T-helper 9 cell (primary cell): ENCODE data around the gene MRPL2.
"Not testable (repeated sequence)": the region's sequence is repeated elsewhere in the genome, so short reads cannot be mapped to it uniquely, and the experiment has no call there.

Experiments used
- DNase-seq: peaks from one replicate; pipeline ENCODE4 v3.0.0-alpha.2; 2020

MRPL2 gene

DNA sequence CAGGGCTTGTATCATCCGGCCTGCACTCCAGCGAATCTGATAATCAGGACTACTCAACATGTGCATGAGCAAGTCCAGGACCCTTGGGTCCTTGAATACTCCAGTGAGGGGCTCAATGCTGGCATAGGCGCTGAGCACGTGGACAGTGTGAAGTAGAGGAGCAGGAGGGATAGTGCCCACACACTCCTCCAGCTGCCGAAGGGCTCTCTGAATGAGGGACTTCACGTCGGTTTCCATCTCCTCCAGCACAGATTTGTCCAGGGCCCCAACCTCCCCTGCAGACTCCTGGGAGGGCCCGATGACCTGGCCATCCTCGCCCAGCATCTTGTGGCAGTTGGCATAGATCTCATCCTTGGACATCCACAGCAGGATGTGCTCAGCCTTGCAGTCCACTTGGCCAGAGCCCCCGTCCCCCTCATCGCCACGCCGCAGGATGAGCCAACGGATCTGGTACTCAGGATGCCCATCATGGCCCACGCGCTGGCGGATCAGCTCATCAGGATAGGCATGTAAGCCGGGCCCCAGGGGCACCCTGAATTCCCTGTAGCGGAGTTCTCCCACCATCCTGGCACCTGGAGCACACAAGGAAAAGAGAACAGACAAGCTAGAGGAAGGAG, 6.9 kb downstream of the MRPL2 start:
- no peak for DNase-seq

DNA sequence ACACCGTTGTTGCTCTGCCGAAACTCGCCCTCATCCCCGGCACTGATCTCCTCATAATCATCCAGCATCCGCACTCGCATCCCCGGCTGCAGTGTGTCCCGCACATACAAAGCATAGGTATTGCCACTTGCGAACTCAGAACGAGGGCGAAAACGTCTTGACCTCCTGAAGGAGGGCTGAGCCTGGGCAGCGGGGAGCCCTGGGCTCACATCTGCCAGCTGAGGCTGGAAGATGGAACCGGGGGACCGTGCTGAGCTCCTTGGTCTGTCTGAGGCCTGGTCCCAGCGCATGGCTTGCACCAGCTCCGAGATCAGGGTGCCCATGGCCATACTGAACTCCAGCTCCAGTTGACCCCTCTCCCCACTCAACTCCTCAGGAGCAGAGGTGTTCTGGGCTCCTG, 8.3 kb downstream of the MRPL2 start:
- DNase-seq = no peak

DNA sequence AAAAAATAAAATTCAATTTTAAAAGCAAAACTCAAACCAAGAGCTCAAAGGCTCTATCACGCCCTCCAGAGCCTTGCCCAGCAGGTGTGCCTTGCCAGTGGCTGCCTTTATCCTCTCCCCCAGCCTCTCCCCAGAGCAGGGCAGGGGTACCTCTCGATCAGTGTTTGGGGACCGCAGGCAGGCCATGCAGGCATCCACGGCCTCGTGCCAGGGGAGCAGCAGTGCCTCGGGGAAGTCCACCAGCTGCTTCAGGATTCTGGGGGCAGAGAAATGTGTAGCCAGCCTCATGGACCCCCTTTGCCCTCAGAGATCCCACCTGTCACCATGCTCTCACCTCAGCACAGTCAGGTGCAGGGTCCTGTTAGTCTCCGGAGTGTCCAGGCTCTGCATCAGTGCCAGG, 11.2 kb downstream of the MRPL2 start:
- DNase-seq = no peak

DNA sequence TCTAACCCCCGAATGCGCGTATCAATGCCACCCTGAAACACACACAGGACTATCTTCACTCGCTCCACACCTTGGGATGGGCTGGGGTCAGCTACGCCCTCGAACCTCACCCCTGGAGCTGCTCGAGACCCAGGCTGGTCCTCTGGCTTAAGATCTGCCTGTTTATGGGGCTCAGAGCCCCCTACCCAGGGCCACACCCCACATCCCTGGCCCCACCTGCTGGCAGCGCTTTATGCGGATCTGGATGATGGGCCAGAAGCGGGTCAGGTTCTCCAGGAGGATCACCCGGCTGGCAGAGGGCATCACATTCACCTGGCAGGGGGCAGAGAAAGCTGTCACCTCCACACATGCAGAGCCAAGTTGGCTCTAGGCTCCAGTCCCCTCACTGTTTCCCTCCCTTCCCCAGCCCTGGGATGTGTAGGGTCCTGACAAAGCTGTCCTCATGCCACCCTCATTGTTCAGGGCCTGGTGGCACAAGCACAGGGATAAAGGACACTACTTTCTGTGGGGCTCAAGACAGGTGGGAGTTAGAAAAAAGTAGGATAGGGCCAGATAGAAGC, 13.8 kb downstream of the MRPL2 start:
- no peak for DNase-seq

DNA sequence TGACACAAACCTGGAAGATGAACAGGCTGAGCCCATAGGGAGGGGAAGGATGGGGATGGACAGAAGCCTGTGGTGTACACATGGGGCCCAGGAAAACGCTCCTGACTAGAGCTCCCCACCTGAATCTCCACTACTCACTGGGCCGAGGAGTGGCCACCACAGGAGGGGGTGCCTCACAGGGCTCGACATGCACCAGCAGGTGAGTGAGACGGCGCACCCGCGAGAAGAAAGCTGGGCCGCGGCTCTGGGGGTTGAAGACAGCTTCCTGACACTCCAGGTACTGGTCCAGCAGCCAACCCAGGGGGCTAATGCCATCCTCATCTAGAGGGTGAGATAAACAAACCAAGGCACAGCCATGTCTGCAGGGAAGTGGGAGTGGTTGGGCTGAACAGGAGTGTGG, 15.9 kb downstream of the MRPL2 start:
- no peak for DNase-seq

DNA sequence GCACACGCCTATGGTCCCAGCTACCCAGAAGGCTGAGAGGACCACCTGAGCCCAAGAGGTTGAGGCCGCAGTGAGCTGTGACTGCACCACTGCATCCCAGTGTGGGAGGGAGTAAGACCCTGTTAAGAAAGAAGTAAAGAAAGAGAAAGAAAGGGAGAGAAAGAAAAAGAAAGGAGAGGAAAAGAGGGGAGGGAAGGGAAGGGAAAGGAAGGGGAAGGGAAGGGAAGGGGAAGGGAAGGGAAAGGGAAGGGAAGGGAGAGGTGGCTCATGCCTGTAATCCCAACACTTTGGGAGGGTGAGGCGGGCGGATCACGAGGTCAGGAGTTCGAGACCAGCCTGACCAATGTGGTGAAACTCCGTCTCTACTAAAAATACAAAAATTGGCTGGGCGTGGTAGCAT, 17.8 kb downstream of the MRPL2 start:
- DNase-seq = not testable (repeated sequence)

DNA sequence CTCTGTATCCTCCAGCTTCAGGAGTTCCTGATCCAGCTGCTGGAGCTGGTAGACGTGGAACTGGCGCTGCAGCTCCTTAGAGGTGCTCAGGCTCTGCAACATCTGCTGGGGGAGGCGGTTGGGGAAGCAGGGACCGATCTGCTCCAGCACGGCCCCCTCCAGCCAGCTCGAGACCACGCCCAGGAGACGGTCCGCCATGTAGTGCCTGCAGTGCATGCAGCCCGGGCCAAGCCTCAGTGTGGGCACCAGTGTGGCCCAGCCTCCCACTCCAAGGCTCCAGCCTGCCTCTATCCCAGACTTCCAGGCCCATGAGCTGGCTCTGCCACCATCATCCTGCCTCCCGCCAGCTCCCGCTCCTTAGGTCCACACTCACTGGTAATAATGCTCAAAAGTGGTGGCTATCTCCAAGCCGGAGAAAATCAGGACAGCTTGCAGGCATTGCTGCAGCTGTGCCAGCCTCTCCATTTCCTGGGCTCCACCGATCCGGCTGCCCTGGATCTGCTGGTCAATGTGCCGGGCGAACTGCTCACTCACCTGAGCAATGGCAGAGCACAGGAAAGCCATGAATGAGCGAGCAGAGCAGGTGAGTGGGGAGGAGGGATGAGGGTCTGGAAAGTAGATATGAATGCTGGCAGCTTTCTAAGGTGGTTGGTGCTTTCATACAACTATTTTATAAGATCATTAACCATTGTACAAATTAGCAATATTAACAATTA, 18.5 kb downstream of the MRPL2 start:
- DNase-seq = no peak

DNA sequence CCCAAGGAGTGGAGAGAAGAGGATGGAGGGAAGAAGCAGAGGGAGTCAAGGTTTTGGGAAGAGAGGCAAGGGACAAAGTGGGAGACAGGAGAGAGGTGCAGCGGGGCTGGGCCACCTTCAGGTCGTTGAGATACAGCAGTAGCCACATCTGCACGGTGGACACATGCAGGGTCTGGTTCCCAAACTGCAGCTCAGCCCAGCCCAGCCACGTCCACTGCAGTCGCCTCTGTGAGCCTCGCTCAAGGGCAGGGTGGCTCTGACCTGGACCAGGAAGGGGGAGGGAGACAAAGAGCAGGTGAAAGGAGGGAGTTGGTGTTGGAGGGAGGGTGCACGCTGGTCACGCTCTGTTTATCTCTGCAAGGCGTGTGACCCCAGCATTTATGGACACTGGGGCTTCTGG, 20.5 kb downstream of the MRPL2 start:
- DNase-seq = no peak

DNA sequence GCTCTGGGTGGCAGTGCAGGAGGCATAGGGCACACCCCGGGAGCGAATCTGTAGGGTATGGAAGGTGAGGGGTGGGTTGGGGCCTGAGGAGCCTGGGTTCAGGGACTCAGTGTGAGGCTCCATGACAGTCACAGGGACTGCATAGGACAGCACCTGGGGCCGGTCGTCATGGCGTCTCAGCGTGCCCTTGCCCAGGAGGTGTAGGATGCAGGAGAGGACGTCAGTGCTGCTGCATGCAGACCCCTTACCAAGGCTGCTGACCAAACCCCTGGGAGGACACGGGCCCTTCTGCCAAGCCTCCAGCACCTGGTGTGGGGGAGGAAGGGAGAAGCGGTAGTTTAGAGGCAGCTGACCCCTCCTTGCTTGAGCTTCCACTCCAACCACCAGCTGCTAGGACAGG, 21.5 kb downstream of the MRPL2 start:
- DNase-seq = no peak

DNA sequence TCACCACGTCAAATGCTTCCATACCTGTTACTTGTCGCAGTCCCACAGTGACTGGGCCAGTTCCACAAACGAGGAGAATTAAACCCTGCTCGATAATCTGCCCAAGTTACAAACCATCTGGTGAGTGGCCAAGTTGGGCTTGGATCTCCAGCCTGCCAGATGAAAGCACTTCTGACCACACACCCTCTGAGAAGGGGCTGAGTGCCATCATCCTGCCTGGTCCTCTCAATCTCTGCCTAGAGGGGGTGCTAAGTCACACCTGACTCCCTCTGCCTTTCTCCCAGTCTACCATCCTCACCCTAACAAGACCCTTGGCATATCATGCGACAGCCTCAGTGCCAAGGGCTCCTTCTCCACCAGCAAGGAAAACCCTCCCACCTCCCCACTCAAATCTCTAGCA, 22.0 kb downstream of the MRPL2 start:
- no peak for DNase-seq

DNA sequence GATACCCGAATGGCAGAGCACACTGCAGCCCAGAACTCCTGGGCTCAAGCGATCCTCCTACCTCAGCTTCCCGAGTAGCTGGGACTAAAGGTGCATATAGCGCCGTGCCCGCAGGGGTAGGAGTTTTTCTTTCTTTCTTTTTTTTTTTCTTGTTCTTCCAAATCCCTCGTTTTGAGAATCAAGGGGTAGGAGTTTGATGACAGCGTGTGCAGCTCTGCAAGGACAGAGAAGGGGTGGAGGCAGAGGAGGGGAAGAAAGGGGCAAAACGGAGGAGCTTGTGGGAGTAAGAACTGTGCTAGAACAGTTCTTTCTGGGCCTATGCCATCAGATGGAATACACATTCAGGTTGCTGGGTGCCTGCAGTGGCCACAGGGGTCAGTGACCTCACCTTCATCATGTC, 22.5 kb downstream of the MRPL2 start:
- DNase-seq = no peak

DNA sequence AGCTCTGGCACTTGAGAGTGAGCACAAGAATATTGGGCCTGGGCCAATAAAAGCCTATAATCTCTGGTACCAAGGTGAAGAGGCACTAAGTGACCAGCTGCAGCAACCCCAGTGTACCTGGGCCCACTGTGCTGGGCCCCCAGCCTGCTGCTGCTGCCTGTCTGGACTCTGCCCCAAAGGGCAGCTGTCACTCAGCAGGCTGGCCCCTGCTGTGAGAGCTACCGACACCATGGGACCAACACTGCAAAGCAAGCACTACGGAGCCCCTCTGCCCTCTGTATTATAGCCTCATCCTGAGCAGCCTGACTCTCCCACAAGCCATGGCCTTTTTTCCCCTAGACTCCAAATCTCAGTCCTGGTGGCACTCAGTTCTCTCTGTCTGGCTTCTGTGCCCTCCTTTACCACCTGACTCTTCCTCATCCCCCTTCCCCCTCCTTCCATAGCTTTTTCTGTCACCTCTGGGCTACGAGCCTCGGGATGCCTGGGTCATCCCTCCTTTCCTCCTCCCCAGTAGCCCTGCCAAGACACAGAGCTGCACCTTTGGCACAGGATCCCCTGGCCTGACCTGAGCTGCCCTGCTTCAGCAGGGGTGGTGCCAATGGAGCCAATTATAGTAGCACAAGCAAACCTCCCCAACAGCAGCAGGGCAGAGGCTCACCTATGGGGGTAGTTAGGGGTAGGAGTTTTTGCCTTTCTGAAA, 23.6 kb downstream of the MRPL2 start:
- no peak for DNase-seq

DNA sequence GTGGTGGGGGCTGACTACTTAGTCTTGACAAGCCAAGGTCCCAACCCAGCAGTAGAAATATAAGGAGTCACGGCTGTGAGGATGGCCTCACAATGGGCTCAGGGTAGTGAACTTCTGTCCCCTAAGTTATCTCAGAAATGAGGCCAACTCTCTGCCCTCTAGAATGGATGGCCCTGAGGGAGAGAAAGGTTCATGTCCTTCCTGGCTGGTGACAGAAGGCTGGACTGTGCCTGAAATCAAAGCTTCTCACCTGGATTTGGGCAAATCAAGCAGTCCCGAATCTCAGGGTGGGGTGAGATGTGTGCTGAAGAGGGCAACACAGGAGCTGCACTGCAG, 25.1 kb downstream of the MRPL2 start:
- no peak for DNase-seq

DNA sequence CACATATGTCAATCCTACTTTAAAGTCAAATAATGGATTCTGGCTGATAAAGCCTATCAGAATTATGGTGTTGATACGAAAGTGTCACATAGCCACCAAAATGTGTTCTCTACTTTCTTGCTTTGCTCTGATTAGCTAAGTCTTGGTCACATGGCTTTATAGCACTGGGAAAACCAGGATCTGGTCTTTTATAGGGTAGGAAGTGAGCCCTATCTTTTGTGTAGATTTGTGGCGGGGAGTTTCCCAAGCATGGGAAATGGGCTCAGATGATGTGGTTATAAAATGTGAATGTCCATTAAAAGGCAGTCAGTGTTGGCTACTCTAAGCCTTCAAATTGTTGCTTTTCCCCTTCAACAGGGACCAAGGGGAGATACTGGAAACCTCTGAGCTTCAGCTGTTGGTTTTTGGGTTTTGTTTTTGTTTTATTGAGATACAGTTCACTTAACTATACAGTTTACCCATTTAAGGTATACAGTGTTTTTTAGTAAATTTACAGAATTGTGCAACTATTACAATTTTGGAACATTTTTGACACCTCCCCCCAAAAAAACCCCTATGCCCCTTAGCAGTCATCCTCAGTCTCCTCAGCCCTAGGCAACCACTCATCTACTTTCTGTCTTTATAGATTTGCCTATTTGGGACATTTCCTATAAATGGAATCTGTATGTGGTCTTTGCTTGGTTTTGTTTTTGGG, 25.6 kb downstream of the MRPL2 start:
- DNase-seq = no peak

DNA sequence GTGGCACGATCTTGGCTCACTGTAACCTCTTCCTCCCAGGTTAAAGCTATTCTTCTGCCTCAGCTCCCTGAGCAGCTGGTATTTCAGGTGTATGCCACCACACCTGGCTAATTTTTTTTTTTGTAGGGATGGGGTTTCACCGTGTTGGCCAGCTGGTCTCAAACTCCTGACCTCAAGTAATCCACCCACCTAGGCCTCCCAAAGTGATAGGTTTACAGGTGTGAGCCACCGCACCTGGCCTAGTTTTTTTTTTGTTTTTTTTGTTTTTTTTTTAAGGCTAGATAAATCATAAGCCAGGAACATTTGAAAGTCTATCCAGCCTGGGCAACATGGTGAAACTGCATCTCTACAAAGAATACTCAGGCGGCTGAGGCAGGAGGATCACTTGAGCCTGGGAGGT, 26.9 kb downstream of the MRPL2 start:
- no peak for DNase-seq

DNA sequence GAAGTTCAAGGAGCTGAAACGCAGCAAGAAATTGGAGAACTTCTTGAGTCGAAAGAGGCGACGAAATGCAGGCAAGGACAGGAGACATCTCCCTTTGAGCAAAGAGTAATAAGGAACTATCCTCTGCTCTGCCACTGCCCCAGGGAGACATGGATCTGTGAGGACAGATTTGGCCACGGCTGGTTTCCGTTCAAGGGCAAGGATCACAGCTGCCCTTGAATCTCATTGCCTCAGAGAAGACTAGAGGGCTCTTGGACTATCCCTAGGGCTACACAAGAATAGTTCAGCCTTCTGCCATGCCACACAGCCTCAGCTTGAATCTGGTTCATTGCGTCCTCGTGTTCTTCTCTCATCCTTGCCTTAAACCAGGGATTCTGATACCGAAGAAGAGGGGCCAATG, 30.1 kb downstream of the MRPL2 start:
- no peak for DNase-seq

DNA sequence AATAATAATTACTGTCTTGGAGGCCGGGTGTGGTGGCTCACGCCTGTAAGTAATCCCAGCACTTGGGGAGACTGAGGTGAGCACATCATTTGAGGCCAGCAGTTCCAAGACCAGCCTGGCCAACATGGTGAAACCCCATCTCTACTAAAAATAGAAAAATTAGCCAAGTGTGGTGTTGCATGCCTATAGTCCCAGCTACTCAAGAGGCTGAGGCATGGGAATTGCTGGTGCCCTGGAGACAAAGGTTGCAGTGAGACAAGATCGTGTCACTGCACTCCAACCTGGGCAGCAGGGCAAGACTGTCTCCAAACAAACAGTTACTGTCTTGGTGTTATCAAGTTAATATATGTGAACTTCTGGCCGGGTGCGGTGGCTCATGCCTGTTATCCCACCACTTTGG, 32.9 kb downstream of the MRPL2 start:
- DNase-seq = no peak

DNA sequence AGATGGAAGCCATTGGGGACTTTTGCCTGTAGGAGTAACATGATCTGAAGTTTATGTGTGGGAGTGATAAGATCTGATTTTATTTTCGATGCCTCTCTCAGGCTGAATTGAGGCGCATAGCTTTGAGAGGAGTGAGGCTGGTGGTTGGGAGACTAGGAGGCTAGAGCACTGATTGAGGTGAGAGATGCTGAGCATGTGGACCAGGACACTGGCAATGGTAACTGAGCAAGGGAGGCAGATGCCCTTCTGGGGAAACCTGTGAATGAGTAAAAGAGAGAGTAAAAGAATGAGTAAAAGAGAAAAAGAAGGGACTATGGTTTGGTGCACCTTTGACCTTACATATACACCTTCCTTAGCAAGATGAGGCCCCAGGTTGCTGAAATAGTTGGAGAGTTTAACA, 34.8 kb downstream of the MRPL2 start:
- DNase-seq = no peak

DNA sequence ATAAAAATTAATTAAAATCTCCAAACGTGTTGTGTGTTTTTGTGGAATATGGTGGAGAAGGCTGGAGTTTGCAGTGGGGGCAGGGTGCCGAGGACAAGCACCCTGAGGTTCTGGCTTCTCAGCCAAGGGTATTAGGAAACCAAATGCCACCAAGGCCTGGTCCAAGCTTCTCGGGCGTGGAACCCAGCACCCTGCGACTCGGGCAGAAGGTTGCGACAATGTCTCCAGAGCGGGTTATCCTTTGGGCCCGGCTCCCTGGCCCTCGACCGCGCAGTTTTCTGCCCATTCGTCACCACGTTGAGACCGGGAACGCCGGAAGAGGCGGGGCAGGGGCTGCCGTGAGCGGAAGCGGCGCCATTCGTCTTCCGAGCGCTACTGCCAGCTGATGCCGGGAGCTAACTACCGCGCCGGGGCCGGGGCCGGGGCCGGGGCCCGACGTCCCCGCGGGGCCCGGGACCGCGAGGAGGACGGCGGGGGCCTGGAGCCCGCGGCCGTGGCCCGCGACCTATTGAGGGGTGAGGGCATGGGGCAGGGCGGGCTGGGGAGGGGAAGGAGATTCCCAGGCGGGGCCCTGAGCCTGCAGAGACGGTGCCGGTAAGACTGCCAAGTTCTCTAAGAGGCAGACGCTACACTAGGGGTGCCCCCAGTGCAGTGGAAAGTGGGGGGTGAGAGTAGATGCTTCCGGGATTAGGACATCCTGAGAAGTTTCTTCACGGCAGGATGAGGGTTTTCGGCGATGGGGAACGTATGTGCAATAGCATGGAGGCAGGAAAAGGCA, 37.8 kb downstream of the MRPL2 start, which contains the start of gene RRP36:
TSS of gene RRP36 (plus strand) at position 354 of the 778 bp plus-strand sequence. CDS start at position 386, 32 bp downstream.
- DNase-seq = peak; percentile 55

DNA sequence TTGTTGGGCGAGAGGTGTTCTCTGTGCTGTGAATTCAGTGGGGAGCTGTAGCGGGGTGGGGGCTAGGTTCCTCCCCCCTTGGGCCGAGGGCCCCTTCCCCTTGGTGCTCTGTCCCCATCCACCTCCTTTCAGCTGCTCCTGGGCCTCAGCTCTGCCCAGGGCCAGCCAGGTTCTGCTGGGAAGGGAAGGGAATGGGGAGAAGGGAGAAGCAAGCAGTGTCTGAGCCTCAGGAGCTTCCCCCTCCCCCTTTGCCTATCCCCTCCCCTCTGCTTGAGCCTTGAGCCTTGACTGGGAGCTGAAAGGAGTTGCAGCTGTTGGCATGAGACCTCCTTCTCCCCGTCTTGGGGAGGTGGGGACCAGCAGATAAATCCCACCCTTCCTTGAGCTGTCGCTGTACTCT, 38.4 kb downstream of the MRPL2 start:
- DNase-seq = no peak

DNA sequence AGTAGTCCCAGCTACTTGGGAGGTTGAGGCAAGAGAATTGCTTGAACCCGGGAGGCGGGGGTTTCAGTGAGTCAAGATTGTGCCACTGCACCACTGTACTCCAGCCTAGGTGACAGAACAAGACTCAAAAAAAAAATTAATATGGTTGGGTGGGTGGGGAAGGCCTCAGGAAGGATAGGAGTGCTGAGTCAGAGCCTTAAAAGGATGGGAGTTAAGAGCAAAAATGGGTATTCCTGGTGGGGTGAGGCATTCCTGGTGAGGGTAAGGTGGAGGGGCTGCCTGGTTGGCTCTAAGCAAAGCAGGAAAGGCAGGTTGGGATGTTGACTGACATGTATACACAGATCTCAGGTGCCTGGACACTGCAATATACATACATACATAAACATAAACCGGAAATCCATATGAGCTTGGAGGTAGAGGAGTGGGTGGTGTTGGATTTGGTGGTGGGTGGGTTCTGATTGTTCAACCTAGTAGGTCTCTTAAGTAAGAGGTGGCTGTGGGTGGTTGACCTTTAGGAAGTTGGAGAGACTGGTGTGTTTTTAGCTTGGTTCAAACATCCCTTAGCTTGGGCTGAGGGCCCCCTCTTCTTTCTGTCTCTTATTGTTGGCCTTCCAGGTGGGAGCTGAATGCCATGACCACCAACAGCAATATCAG, 39.1 kb downstream of the MRPL2 start:
- DNase-seq = no peak

DNA sequence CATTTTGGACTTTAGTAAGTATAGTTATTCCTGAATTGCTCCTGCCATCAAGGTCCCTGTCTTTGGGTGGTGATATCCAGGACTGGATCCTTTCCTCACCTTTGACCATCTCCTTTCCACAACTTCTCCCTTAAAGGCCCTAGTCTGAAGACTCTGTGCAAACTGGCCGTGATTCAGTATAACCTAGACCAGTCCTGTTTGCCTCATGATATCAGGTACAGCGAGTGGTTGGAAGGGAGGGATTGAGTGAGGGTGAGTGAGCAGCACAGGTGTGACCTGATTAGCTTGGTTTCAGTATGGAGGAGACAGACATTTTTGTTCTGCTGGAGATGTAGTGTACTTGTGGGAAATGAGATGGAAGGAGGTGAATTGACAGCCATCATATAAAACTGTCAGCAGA, 40.1 kb downstream of the MRPL2 start:
- DNase-seq = no peak
